ENCODE results near the gene CDKN2A. TPM values are rescaled to one million over a fixed set of nuclear protein-coding genes. Genes with fewer than 3 reads are reported as not detected.

Gene CDKN2A
- total RNA-seq, 1 experiment from 2014 or later = 0.35 TPM

- no peaks in the 10 kb centered on the region for H4K20me1 ChIP-seq (ENCODE audit: control insufficient read depth, insufficient read depth, insufficient read length)
- no peaks in the 10 kb centered on the region for H3K23me2 ChIP-seq (ENCODE audit: insufficient read length, low read depth, low read length, poor library complexity, severe bottlenecking)
- no peak overlapping the region for H4K8ac ChIP-seq (replicated peaks; ENCODE audit: insufficient read length, low read depth, low read length)
- no peak overlapping the region for H2AK5ac ChIP-seq (ENCODE audit: insufficient read length, low read length)
- Mint-ChIP-seq H3K27ac (no peak overlapping the region), H3K36me3 (ENCODE audit: insufficient read depth in 1 of 3, low read depth in 3 of 3) (no peaks in the 10 kb centered on the region), H3K4me3 (no peak overlapping the region), H3K9me3 (no peaks in the 10 kb centered on the region; a peak in 3 of 5 replicates), H3K27me3 (ENCODE audit: low read depth) (peaks cover 6% of the 10 kb centered on the region), H3K4me1 (peaks cover 0 to 2% of the 10 kb centered on the region in 2 experiments; a peak in 1 of 4 replicates)
- no peak for DNase-seq
- no peak overlapping the region for H4K5ac ChIP-seq (ENCODE audit: insufficient read length, low read depth, low read length)
- no peak overlapping the region for H2BK15ac ChIP-seq (ENCODE audit: low read depth, low read length)
- H2BK120ac ChIP-seq (ENCODE audit: low read depth, low read length, poor library complexity, severe bottlenecking) = no peak overlapping the region
- no peak overlapping the region for H3K23ac ChIP-seq (ENCODE audit: insufficient read length, low read depth, low read length)
- H4K91ac ChIP-seq (ENCODE audit: insufficient read length, low read depth, low read length) = no peak overlapping the region
- H3K56ac ChIP-seq (ENCODE audit: insufficient read length, low read depth, low read length) = no peak overlapping the region
- H2AFZ ChIP-seq (ENCODE audit: low read length) = no peak overlapping the region
- H3K9me3 ChIP-seq (ENCODE audit: control insufficient read depth, low read depth, low read length) = no peaks in the 10 kb centered on the region
- H3K9ac ChIP-seq (ENCODE audit: extremely low read depth, insufficient read length, low read length) = no peak overlapping the region
- no CpG with 5 or more reads among the region's 3 CpGs for WGBS (ENCODE audit: extremely low coverage, insufficient read length, low lambda C conversion rate)
- H3K79me1 ChIP-seq (ENCODE audit: insufficient read depth, low read depth, low read length, poor library complexity, severe bottlenecking) = no peaks in the 10 kb centered on the region
- H3K27me3 ChIP-seq (ENCODE audit: insufficient read depth, low read length) = no peaks in the 10 kb centered on the region
- H3K18ac ChIP-seq (ENCODE audit: insufficient read length, low read depth, low read length) = no peak overlapping the region
- no peak overlapping the region for H3K14ac ChIP-seq (ENCODE audit: insufficient read depth, low read length)
- no peak overlapping the region for H2BK20ac ChIP-seq (ENCODE audit: low read depth, low read length, poor library complexity, severe bottlenecking)
- no peaks in the 10 kb centered on the region for H3K4me1 ChIP-seq (ENCODE audit: insufficient read depth, low read length)
- no peak overlapping the region for H3K27ac ChIP-seq (ENCODE audit: insufficient read length, low read depth, low read length)
- H3T11ph ChIP-seq (ENCODE audit: low read length) = no peak overlapping the region
- TF ChIP-seq CTCF (conservative IDR thresholded peaks at IDR 0.05) = no peak
- no peak overlapping the region for H2BK12ac ChIP-seq (ENCODE audit: insufficient read length, low read depth, low read length)
- H2BK5ac ChIP-seq (ENCODE audit: insufficient read length, low read length) = no peak overlapping the region
- H3K4me2 ChIP-seq (ENCODE audit: insufficient read depth, insufficient read length, low read length) = no peak overlapping the region
- no peak overlapping the region for H3K4ac ChIP-seq (ENCODE audit: low read depth, low read length)
- no peaks in the 10 kb centered on the region for H3K79me2 ChIP-seq (ENCODE audit: insufficient read depth, low read length)
These were observed 28.2 kb upstream of the CDKN2A start for GRCh38 chr9:22022396-22022795.

Measured in H9 (cell line).